HG02870 (cell line): ENCODE measurements around the gene PDLIM4.

ENCODE experiments used
- ATAC-seq: cut with Tn5 transposase; IDR thresholded peaks from one replicate; pipeline ENCODE4 v1.9.1; 2021; ENCODE audit warnings: mild to moderate bottlenecking, moderate library complexity; ENCODE audit not compliant: unreplicated experiment

Gene PDLIM4

GRCh38 chr5:132251220-132251725 is 6.2 kb upstream of the PDLIM4 start:
- no peak for ATAC-seq

- no peak for ATAC-seq
Measured at GRCh38 chr5:132253008-132253441, 4.5 kb upstream of the PDLIM4 start.

- ATAC-seq, result no peak
Measured at GRCh38 chr5:132253452-132254320, 3.8 kb upstream of the PDLIM4 start.

- ATAC-seq, result no peak
Measured at GRCh38 chr5:132254321-132254977, 3.0 kb upstream of the PDLIM4 start.

GRCh38 chr5:132256086-132256782 is 1.3 kb upstream of the PDLIM4 start:
- ATAC-seq, result no peak

- ATAC-seq, result no peak
Measured at GRCh38 chr5:132256783-132257130, 739 bp upstream of the PDLIM4 start.

- ATAC-seq, result no peak
Measured at GRCh38 chr5:132258102-132259068, 889 bp downstream of the PDLIM4 start.

GRCh38 chr5:132259069-132259851 is 1.8 kb downstream of the PDLIM4 start:
- no peak for ATAC-seq

- ATAC-seq, result no peak
Measured at GRCh38 chr5:132260051-132260450, 2.6 kb downstream of the PDLIM4 start.

GRCh38 chr5:132260714-132261551 is 3.4 kb downstream of the PDLIM4 start:
- ATAC-seq, result no peak

GRCh38 chr5:132261881-132262845 is 4.7 kb downstream of the PDLIM4 start:
- ATAC-seq, result no peak

GRCh38 chr5:132262882-132263547 is 5.5 kb downstream of the PDLIM4 start:
- ATAC-seq, result no peak

- ATAC-seq, result no peak
Measured at GRCh38 chr5:132263548-132264261, 6.2 kb downstream of the PDLIM4 start.

GRCh38 chr5:132264546-132265335 is 7.2 kb downstream of the PDLIM4 start:
- ATAC-seq, result no peak

- no peak for ATAC-seq
Measured at GRCh38 chr5:132265336-132266030, 8.0 kb downstream of the PDLIM4 start.
